OCI-LY7 (cell line): ENCODE measurements around the gene ZSWIM8. TPM values are rescaled to one million over a fixed set of nuclear protein-coding genes. Genes with fewer than 3 reads are reported as not detected.
A peak's percentile ranks its signal among the peaks of the same experiment; 100 is the strongest.

Source experiments
- BruUV-seq: library from RNA; stranded (reverse); fragments of 400-500 nt; replicated peaks from 2 replicates; lab custom pipeline; 2021; lab: Mats Ljungman, UMichigan
- CTCF ChIA-PET: fragments of 300-600 bp; sonication (Branson Sonifier 250); formaldehyde crosslinking; loops from one replicate; lab custom pipeline; 2022; ENCODE audit warnings: antibody characterized with exemption; ENCODE audit not compliant: unreplicated experiment; lab: Charles Lee
- POLR2A ChIA-PET: fragments of 300-600 bp; sonication (Branson Sonifier 250); formaldehyde crosslinking; loops from one replicate; lab custom pipeline; 2022; ENCODE audit warnings: antibody characterized with exemption; lab: Charles Lee
- DNase-seq: peaks from one replicate; pipeline ENCODE4 v3.0.0-alpha.2; 2015; ENCODE audit warnings: low spot score
- H2AFZ ChIP-seq: fragments of 200-600 bp; sonication (generic), shearing (Covaris generic); 2 replicates; pipeline ENCODE4 v1.6.1; 2014; ENCODE audit warnings: mild to moderate bottlenecking, antibody characterized with exemption, low read length, moderate library complexity
- H3K27ac ChIP-seq: fragments of 200-600 bp; sonication (generic); 2 replicates; pipeline ENCODE4 v1.5.1; 2014; ENCODE audit warnings: mixed run types, low read depth, mild to moderate bottlenecking, moderate library complexity, low read length, inconsistent platforms; ENCODE audit not compliant: poor library complexity, severe bottlenecking
- H3K36me3 ChIP-seq: fragments of 200-600 bp; sonication (generic); 2 replicates; pipeline ENCODE4 v1.6.1; 2014; ENCODE audit warnings: mild to moderate bottlenecking, antibody characterized with exemption, low read length, moderate library complexity, mixed read lengths; ENCODE audit not compliant: insufficient read depth
- H3K4me1 ChIP-seq: fragments of 200-600 bp; sonication (generic); 2 replicates; pipeline ENCODE4 v1.5.1; 2014; ENCODE audit warnings: mild to moderate bottlenecking, low read length; ENCODE audit not compliant: insufficient read depth, poor library complexity, severe bottlenecking
- H3K4me2 ChIP-seq: fragments of 200-600 bp; sonication (generic); 2 replicates; pipeline ENCODE4 v1.6.1; 2014; ENCODE audit warnings: mild to moderate bottlenecking, low read length
- H3K4me3 ChIP-seq: fragments of 200-600 bp; sonication (generic); 2 replicates; pipeline ENCODE4 v1.5.1; 2014; ENCODE audit warnings: mild to moderate bottlenecking, low read depth, low read length; ENCODE audit not compliant: poor library complexity, severe bottlenecking
- H3K79me2 ChIP-seq: fragments of 200-600 bp; sonication (generic); 2 replicates; pipeline ENCODE4 v1.6.1; 2016; ENCODE audit warnings: low read depth, mild to moderate bottlenecking, low read length, moderate library complexity, mixed read lengths; ENCODE audit not compliant: insufficient read depth
- H3K9me2 ChIP-seq: fragments of 200-600 bp; sonication (generic); 2 replicates; pipeline ENCODE4 v1.6.1; 2016; ENCODE audit warnings: mild to moderate bottlenecking, low read length, mixed read lengths; ENCODE audit not compliant: insufficient read depth
- H3K9me3 ChIP-seq: fragments of 200-600 bp; sonication (generic); 2 replicates; pipeline ENCODE4 v1.6.1; 2014; ENCODE audit warnings: mild to moderate bottlenecking, mixed run types, low read length, mixed read lengths
- H4K20me1 ChIP-seq: fragments of 200-600 bp; sonication (generic); 2 replicates; pipeline ENCODE4 v1.6.1; 2014; ENCODE audit warnings: mild to moderate bottlenecking, antibody characterized with exemption, low read length, moderate library complexity, mixed read lengths; ENCODE audit not compliant: insufficient read depth
- CTCF ChIP-seq: fragments of 200-600 bp; sonication (generic); conservative IDR thresholded peaks from 2 replicates; pipeline ENCODE4 v1.5.1; 2014; ENCODE audit warnings: mild to moderate bottlenecking, antibody characterized with exemption, low read length, moderate library complexity, mixed read lengths
- EZH2phosphoT487 ChIP-seq: fragments of 200-600 bp; sonication (generic); IDR thresholded peaks from 2 replicates; pipeline ENCODE4 v1.6.1; 2018; ENCODE audit warnings: low read depth, borderline replicate concordance, mild to moderate bottlenecking, mixed run types, antibody characterized with exemption, low read length, moderate library complexity, mixed read lengths
- intact Hi-C: fragments of 100-400 bp; cut with micrococcal nuclease; formaldehyde crosslinking; loops from one replicate; pipeline ENCODE4 v1.10.0; 2022; ENCODE audit not compliant: unreplicated experiment
- total RNA-seq, 2 experiments: library from RNA; depleted of rRNA in 1 of 2; stranded (reverse); fragments of >200 nt in 1 of 2; shearing (Covaris generic) in 1 of 2; gene quantifications; 2 replicates each; pipeline ENCODE4 v1.2.3, GENCODE V29; 2014 to 2022

ZSWIM8 gene
- total RNA-seq, 2 experiments from 2014 or later = 22.0 to 52.6 TPM

- TF ChIP-seq EZH2phosphoT487 (no peak), CTCF (peak; percentile 45; the same call in 1 of the 2 replicates)
- Histone ChIP-seq H3K36me3 (peaks cover 79% of the 10 kb centered on the region), H3K27ac (peak overlapping the region; percentile 77), H3K4me3 (peak overlapping the region; percentile 82), H3K4me1 (peaks cover 59% of the 10 kb centered on the region), H3K79me2 (peaks cover 44% of the 10 kb centered on the region), H4K20me1 (no peaks in the 10 kb centered on the region), H3K9me3 (no peaks in the 10 kb centered on the region), H3K9me2 (no peaks in the 10 kb centered on the region), H3K4me2 (peak overlapping the region; percentile 98), H2AFZ (peak overlapping the region; percentile 88)
- DNase-seq = peak; percentile 82
- intact Hi-C loops = loop anchor here (2.0 kb wide), 2 partner anchors 38 to 106 kb away; partner anchors contain the start of gene NDST2
- POLR2A ChIA-PET = interaction anchor here (0.7 to 3.7 kb wide), 8 partner anchors 9 to 86 kb away, joined by 3 to 27 read pairs (median 4); partner anchors contain the start of genes CHCHD1 and SEC24C
- CTCF ChIA-PET = interaction anchor here (0.6 to 1.6 kb wide), 4 partner anchors 9 to 87 kb away, joined by 3 to 5 read pairs (median 4); partner anchors contain the start of gene CHCHD1
- BruUV-seq = no TSS peak
These were observed 12.9 kb upstream of the ZSWIM8 start for GRCh38 chr10:73772281-73773151.

GRCh38 chr10:73773152-73773879 is 12.1 kb upstream of the ZSWIM8 start:
- intact Hi-C loops = loop anchor here (2.0 kb wide), 2 partner anchors 37 to 105 kb away; partner anchors contain the start of gene NDST2
- peaks cover 45% of the 10 kb centered on the region for H3K79me2 ChIP-seq
- DNase-seq = peak; percentile 34
- TF ChIP-seq EZH2phosphoT487 (no peak), CTCF (no peak)
- H3K36me3 ChIP-seq = peaks cover 81% of the 10 kb centered on the region
- BruUV-seq = TSS peak; percentile 7
- peak overlapping the region; percentile 82 for H3K4me3 ChIP-seq
- ChIA-PET POLR2A (interaction anchor here (0.5 to 3.7 kb wide), 7 partner anchors 8 to 86 kb away, joined by 3 to 27 read pairs (median 3); partner anchors contain the start of gene CHCHD1), CTCF (interaction anchor here (0.7 to 1.6 kb wide), 5 partner anchors 8 to 106 kb away, joined by 3 to 6 read pairs (median 4); partner anchors contain the start of gene CHCHD1)
- H3K9me3 ChIP-seq = no peaks in the 10 kb centered on the region
- peak overlapping the region; percentile 98 for H3K4me2 ChIP-seq
- peak overlapping the region; percentile 77 for H3K27ac ChIP-seq
- peak overlapping the region; percentile 88; the same call in 1 of the 2 replicates for H2AFZ ChIP-seq
- H3K9me2 ChIP-seq = no peaks in the 10 kb centered on the region
- no peaks in the 10 kb centered on the region for H4K20me1 ChIP-seq
- peaks cover 56% of the 10 kb centered on the region for H3K4me1 ChIP-seq
